Sigmoid colon (tissue), 3 donors: Measurements from ENCODE around the gene XRCC5.

Experiments
- POLR2A ChIP-seq, 2 donors: fragments of 450-650 bp; IDR thresholded peaks; one replicate each; pipeline ENCODE4 v1.6.1; 2016; ENCODE audit warnings: antibody characterized with exemption in 2 of 2, mild to moderate bottlenecking in 2 of 2, moderate library complexity in 2 of 2
- TF ChIP-seq, protein P1 (sequence below), 4 experiments: fragments of 450-650 bp in 3 of 4; fragments of 200-600 bp in 1 of 4; IDR thresholded peaks; one replicate each; pipeline ENCODE4 v1.5.1; 2016 to 2019; ENCODE audit warnings: antibody characterized with exemption in 4 of 4, mild to moderate bottlenecking in 3 of 4, moderate library complexity in 2 of 4

DNA sequence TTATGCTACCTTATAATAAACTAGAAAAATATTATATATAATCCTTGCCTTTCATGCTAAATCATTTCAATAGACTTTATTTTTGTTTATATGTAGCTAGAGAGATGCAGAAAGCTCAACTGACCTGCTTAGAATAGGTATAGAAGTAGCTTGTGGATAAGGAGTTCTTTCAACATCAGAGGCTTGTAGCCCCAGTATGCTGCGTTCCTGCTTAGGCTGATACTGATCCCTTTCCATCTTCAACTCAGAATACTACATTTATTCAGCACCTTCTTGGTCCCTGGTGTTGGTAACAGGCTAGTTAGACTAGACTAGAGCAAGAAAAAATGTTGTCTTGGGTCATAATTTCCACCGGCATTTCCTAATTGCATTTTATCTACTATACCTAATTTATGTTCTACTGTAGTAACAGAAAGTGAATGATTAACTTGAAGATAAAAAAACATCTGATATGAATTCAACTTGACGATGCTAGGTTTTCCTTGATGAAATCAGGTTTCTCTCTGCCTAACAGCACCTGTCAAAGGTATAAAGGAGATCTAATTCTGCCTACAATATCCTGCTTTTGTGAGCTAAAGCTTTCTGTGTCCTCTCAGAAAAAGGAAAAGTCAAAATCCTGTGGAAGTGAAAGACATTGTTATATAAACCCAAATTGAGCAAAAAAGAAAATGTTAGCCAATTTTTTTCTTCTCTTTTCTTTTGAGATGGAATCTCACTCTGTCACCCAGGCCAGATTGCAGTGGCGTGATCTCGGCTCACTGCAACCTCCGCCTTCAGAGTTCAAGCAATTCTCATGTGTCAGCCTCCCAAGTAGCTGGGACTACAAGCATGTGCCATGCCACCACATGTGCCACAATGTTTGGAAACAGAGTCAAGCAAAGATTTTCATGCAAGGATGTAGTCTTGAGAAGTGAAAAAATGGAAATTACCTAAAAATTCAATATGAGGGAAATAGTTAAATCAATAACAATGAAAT, 33.4 kb upstream of the XRCC5 start:
- TF ChIP-seq, protein P1, sequence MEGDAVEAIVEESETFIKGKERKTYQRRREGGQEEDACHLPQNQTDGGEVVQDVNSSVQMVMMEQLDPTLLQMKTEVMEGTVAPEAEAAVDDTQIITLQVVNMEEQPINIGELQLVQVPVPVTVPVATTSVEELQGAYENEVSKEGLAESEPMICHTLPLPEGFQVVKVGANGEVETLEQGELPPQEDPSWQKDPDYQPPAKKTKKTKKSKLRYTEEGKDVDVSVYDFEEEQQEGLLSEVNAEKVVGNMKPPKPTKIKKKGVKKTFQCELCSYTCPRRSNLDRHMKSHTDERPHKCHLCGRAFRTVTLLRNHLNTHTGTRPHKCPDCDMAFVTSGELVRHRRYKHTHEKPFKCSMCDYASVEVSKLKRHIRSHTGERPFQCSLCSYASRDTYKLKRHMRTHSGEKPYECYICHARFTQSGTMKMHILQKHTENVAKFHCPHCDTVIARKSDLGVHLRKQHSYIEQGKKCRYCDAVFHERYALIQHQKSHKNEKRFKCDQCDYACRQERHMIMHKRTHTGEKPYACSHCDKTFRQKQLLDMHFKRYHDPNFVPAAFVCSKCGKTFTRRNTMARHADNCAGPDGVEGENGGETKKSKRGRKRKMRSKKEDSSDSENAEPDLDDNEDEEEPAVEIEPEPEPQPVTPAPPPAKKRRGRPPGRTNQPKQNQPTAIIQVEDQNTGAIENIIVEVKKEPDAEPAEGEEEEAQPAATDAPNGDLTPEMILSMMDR (IDR thresholded peaks at IDR 0.05): no peak
- TF ChIP-seq POLR2A (IDR thresholded peaks at IDR 0.05): no peak
